Right kidney (tissue), 1 donor: Measurements from ENCODE around the gene TRNT1.

Experiments
- DNase-seq: peaks from one replicate; pipeline ENCODE4 v3.0.0-alpha.2; 2016

Gene TRNT1

DNA sequence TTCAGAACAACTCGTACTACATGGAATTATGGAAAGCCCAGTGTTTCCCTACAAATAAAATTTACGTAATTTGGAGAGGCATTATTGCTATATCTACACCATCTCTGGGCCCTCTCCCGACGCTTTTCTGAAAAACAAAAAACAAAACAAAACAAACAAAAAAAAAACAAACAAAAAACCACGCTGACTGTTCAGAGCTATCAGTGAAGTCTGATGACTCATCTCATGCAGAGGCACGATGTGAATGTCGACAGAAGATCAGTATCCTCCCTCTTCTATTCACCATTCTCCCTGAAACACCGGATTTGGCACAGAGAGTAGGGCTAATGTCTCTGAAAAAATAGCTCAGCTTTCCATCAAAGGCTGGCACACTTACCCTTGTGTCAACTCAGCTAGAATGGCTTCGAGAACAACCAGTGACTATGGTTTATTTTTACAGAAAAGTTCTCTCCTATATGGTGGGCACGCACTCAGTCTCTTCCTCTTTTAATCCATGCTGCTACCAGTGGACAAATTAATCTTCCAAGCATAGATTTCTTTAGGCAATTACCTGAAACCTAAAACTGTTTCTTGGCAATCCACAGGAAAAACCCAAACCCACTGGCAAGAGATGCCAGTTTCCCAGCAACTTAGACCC lies 51.2 kb downstream of the TRNT1 start:
- no peak for DNase-seq

DNA sequence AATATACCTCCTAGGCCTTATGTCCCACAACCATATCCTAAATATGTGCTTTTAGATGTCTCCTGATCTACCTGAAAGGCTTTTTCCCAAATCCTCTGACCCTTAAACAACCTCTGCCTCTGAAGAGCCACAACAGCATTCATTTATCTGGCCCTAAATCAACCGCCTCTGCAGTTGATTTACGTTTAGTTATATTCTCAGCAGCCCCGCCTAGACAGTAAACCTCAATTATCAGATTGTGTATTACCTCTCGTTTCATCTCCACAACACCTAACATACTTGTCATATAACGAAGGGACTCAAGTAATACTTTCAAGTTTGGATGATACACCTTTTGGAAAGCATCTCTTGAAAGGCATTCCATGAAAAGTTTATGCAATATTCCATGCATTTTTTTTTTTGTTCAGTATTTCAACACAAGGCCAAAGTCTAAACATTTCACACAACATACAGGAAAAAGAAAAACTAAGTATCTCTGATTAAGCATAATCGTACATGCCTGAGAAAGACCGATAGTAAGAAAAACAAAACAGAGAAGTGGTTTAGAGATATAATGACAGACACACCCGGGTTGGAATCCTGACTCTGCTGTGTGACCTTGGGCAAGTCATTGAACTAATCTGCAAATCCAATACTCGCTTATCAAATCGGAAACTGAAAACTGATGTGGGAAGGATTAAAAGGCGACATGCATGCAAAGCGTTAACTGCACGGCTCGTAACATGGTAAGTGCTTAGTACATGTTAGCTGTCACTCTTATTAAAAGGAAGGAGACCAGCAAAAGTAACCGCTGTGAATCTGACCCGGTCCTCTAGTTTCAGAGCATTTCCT lies 52.0 kb downstream of the TRNT1 start:
- no peak for DNase-seq

DNA sequence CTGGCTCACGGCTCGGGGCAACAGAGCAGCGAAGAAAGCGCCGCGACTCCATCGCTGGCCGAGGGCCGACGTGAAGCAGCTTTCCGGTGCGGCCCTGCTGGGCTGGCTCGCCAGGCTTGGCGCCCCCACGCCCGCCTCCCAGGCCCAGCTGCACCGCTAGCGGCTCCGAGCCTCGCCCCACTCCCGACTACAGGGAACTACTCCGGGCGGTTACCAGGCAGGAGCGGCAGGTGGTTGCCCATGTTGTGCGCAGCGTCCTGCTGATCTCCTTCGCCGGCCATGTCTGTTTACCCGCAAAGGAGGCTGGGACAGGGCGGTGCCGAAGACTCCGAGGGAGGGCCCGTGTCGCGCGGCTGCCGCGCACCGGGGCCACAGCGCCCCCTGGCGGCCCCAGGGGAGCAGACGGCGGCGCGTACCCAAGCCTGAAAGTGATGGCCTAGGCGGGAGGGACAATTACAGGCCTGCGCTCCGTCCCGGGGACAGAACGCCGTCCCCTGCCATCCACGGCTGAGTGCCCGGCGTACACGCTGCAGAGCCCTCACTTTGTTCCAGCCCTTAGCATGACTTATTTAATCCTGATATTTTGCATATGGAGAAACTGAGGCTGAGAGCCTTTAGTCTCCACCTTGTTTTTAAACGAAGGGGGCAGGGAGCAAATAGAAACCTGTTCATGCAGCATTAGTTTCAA lies 52.8 kb downstream of the TRNT1 start, which contains the start of gene CRBN:
CRBN (minus strand) TSS at position 285 of the 688 bp plus-strand sequence; CDS start at position 281, 4 bp downstream.
- peak; percentile 87 for DNase-seq

DNA sequence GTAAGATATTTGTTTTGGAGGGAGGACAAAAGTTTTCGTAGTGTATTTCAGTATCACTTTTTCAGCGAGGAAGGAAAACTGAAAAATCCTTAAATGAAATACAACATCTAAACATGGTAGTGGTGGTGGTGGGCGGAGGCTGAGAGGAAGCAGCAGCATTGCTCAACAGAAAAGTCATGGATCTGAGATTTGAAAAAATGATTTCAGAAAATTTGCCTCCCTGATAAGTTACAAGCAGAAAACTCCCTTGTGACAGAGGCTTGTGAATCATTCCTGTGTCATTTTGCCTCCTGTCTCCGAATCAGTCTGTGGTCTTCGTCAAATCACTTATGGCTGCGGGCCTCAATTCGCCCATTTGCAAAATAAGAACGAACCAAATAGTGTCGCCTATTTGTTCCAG lies 53.7 kb downstream of the TRNT1 start:
- no peak for DNase-seq

DNA sequence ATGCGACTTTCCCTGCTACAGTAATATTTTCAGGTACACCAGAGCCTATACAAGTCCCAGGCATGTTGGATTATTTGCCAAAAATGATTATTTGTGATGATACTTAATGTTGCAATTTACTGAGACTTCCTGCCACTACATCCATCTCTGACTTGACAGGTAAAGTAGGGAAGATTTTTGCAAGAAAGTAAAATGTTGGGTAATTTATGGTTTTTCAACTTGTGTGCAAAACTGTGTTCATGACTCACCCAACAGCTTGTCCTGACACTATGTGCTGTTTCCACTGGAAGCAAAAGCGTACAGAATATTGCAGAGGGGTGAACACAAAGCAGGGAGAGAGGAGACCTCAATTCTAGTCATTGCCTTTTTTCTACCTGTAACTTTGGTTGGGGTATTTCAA lies 58.1 kb downstream of the TRNT1 start:
- no peak for DNase-seq

DNA sequence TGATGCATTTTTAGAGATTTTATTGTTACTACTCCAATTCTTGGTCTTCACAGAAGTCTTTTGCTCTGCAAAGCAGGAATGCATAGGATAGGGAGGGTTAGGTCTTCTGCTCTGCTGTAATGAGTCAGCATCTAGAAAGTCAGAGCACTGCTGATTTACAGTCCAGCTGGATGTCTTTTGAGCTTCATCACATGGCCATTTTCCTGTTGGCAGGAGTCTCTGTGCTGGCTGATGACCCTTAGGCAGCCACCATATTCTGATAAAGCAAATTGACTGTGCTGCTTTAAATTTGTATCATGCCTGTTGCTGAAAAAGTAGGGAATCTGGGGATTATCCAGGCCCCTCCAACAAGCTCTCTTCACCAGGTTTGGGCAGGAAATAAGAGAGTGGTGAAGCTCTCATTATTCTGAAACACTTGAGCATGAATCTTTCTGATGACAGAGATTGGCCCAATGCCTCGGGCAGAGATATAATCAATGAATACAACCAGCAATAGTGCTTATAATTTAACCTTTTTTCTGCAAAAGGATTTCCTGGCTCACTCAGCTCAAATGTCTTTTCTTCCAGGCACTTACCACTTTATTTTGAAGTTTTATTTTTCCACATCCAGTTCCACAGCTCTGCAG lies 62.5 kb downstream of the TRNT1 start:
- DNase-seq = no peak

DNA sequence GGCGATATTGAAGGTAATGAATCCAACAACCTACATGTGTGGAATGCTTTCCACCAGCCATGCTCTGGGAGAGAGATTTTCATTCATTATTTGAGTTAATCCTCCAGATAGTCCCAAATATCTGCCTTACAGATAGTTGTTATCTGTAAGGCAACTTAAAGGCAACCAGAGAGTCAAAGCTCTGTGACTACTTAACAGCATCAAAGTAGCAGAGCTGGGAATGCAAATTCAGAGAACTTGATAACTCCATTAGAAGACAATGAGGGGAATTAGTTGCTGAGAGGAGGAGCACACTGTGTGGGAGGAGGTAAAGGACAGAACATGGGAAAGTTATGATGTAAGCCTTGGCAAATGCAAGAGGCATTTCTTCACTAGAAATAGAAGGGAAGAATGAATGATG lies 63.2 kb downstream of the TRNT1 start:
- no peak for DNase-seq

DNA sequence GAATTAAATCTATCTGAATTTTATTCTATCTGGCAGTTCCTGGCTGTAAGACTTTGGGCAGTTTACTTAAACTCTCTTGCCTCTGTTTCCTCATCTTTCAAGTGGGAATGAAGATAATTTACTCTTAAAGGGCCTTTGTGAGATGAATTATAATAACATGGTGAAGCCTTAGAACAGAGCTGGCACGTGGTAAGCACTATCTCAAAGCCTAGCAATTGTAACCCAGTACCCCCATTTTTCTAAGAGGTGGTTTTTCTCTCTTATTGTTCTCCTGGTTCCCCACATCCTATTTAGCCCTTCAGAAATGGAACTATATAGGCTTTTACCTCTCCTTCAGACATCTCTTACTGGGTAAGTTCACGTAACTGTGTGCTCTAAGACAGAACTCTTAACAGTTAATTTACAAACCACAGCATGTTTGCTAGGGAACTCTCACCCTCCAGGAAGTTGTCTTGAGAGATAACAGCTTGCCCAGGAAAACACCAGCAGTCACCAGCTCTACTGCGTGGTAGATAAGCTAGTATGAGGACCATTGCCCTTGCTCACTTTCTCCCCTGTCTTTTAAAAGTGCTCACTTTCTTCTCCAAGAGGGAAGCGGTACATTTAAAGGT lies 65.0 kb downstream of the TRNT1 start:
- DNase-seq = no peak

DNA sequence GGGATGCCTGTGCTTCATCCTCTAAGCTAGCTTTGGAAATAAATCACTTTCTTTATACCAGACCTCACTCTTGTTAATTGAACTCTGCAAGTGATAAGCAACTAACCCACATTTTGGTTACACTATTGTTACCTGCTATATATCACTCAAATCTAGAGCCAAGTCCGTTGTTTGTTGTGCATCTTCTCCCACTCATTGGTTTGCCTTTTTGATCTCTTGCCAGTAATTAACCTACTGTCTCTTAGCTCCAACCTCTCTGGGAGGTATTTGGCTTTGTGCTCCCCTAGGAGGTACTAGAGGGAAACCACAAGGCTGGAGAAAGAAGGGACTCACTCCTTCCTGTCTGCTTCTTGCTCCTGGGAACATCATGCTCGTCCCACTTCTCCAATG lies 65.5 kb downstream of the TRNT1 start:
- no peak for DNase-seq

DNA sequence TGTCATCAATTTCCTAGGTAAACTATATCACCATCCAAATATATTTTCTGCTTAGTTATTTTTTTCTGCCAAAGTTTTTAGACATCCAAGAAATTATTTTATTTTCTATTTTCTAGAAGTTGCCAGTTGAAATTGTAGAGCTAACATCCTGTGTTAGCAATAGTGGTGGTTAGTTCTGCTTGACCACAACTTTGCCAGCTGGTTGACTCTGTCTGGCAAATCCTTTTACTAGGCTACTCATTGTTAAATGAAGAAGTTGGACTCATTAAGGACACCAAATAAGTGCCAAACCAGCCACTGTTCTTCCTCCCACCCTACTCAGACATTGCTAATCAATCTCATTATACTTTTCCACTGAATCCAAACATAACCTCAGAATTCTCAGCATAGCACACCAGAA lies 68.1 kb downstream of the TRNT1 start:
- no peak for DNase-seq

DNA sequence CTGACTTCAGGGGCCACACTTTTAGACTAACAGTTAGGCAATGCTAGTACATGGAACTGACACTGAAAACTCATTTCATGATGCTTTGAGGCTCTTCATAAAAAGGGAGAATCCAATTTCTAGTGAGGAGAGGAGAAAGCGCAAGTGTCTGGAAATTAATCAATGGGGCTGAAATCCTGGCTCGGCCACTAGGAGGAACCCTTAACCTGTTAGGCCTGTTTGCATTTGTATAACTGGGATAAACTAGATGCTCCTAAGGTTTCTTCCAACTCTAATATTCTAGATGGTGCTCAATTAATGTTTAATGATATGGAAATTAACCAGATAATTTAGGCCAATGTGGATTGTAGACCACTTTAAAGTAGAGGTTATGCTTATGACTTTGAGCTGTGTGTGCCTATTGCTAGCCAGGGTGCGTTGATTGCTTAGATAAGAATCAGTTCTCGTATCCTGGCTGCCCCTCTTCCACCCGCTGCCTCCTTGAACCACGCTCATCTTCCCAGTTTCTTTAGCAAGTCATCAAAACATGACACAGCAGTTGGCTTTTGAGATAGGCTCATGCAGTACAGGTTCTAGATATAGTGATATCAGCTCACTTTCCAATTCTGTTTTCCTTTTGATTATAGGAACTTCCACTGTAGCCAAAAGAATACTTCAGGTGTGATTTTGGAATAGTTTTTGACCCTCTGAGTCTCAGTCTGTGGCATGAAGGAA lies 69.6 kb downstream of the TRNT1 start:
- no peak for DNase-seq
